HG03571 (cell line): Measurements from ENCODE around the gene COA7.

Experiments
- ATAC-seq: cut with Tn5 transposase; IDR thresholded peaks from one replicate; pipeline ENCODE4 v1.9.1; 2021; ENCODE audit not compliant: unreplicated experiment

The COA7 gene

GRCh38 chr1:52673513-52673912 lies 24.6 kb downstream of the COA7 start:
- ATAC-seq, result no peak

DNA sequence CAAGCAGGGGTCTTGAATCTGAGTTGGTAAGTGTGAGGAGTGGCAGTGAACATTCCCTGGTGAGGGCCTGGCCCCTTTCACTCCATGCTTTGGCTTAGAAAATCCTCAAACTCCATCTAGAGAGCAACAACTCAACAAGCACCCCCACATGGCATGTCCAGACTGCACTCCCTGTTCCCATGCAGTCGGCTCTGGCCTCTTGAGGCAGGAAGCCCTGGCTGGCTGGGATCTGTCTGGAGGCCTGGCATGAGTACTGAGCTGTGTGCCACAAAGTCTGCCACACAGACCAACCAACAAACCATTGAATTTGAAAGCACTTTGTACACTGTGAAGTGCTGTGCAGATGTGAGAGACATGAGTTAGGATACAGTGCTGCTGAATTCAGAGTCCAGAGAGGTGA lies 25.2 kb downstream of the COA7 start:
- no peak for ATAC-seq

GRCh38 chr1:52670604-52671003 lies 27.5 kb downstream of the COA7 start:
- no peak for ATAC-seq

- no peak for ATAC-seq
Measured at GRCh38 chr1:52669696-52670095, 28.5 kb downstream of the COA7 start.

DNA sequence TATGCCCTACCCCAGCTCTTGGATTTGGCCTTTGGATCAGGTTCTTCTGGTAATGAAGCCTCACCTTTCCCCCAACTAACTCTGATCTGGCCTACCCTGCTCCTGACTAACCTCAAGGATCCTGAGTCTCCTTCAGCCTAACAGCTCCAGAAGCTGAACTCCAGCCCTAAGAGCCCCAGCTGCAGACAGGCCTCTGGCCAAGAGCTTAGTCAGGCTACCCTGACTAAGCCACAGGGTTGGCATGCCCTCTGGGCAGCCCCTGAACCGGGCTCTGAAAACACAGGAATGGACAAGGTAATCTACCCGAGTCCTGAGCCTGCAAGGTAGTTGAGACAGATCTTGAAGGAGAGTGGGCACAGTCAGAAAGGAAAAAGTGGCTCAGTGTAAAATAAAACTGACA lies 29.4 kb downstream of the COA7 start:
- no peak for ATAC-seq

DNA sequence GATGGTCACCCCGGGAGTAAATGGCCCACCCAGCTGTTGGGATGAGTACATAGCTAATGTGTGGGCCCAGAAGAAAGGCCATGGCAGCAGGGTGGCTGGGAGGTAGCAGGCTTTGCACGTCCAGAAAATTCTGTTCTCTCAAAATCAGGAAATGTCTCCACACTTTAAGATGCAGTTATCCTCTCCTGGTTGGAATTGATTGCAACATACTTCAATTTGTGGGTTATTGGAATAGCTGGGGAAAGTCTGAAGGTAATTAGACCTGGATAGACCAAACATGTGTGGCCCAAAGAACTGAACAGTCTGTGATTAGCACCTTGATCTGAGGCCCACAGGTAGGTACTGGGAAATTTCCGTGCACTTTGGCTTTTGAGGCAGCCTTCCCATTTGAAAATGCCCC lies 30.2 kb downstream of the COA7 start:
- no peak for ATAC-seq

GRCh38 chr1:52667290-52667689 lies 30.9 kb downstream of the COA7 start:
- ATAC-seq, result no peak

DNA sequence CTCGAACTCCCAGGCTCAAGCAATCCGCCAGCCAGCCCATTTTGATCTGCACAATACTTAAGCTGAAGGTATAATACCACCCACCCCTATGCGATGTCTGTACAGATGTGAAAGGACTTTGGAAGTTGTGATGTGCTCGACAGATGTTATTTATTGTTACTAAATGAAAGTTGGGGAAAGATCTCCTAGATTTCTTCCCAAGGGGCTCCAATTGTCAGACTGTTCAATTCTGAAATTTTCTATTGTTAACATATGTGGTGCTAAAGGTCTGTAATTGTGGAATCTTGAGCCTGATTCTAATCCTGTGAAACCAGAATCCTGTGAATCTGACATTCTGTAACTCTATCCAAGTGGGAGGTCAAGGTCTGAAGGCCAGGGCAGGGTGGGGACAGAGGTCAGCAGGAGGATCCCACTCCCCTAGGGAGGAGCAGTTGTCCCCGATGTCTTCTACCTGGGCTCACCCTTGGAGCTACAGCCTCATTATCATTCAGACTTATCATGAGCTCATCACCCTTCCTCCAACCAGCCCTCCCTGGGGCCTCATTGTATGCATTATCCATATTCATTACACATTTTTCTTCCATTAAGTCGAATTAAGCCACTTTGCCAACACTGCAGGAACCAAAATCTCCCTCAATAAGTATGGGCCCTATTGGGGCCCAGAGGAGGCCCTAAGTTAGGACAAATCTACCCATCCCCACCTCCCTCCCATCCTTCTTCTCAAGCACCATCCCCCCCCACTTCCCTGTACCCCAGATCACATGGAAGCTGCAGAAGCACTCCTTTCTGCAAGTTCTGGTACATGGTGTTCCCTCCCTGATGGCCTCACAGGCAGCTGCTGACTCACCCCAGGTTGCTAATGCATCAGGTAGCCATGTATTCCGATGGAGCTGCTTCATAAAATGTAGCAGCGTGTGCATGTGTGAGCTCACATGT lies 32.9 kb downstream of the COA7 start:
- no peak for ATAC-seq

DNA sequence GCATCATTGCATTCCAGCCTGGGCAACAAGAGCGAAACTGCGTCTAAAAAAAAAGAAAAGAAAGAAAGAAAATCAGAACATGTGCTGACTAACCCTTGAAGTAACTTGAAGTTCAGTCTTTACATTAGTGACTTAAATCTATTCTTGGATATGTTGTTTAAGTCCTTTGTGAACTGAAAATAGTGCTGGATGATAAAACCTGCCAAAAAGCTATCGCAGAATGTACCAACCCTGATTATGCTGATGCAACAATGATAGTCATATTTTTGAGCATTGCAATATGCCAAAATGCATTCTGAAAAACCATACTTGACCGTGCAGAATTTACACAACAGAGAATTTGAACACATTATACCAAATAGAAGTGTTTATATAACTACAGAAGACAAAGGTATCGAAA lies 34.4 kb downstream of the COA7 start:
- no peak for ATAC-seq

DNA sequence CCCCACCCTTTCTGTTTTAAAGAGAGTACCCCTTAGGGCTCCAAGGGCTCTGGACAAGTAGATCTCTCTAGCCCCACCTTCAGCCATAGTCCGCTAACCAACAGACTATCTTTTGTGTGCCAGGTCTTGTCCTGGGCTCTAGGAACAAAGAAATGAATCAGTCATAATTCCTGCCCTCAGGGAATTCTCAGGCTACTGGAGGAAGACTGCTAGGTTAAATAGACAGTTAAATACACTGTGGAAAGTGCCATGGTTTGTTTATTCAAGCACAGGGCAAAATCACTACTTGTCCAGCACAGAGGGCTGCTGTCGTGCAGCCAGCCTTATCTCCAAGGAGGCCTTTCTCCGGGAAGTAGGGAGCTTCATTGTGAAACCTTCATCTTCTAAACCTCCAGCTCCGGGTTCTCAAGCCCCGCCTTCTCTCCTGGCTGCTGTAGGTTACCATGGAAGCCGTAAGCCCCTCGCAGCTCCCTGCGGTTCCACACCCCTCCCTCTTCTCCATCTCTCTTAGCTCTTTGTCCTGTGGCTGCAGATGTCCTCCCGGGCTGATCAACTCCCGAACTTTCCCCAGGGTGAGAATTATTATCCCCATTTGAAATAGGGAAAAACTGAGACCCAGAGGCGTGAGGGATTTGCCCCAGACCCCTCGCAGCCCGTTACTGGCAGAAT lies 35.4 kb downstream of the COA7 start:
- no peak for ATAC-seq

DNA sequence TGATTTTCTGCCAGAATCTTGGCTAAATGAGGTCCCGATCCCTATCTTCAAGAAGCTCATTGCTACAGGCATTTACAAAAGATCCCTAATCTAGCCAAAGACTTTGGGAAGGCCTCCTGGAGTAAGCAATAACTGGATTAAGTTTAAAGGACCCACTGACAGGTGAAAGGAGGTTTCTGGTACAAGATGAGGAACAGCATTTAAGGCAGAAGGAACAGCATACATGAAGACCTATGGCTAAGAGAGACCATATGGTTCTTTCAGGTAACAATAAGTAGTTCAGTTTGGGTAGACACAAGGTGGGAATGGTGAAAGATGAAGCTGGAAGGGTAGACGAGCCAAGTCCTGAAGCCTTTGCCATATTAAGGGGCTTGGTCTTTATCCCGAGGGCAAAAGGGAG lies 37.3 kb downstream of the COA7 start:
- ATAC-seq, result no peak

- ATAC-seq, result no peak
Measured at GRCh38 chr1:52659851-52660596, 38.1 kb downstream of the COA7 start.

DNA sequence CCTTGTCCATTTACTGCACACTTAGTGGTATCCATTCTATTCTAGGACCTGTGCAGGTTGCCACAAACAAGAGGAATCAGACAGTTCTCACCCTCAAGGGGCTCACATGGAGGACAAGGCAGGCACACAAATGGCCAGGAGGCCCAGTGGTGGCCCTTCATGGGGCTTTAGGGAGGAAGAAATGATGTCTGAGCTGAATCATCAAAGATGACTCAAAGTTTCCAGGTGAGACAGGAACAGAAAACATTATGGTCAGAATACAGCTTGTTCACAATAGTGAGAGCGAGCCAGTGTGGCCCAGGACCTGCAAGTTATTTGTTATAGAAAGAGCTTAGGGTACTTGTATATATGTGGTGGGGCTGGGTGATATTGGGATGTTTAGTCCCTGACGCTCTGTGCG lies 38.8 kb downstream of the COA7 start:
- ATAC-seq, result no peak

DNA sequence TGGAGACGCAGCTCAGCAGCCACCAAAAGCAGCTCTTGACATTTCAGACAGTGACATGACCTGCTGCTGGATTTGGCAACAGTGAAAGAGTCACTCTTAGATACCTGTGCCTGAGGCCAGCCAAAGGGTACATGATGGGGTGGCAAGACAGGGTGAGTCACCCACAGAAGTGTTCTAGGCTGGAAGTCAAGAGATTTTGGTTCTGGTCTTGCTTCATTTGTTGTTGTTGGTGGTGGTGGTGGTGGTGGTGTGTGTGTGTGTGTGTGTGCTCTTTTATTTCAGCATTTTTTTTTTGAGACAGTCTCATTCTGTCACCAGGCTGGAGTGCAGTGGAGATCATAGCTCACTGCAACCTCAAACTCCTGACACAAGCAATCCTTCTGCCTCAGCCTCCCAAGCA lies 39.4 kb downstream of the COA7 start:
- ATAC-seq, result no peak

GRCh38 chr1:52657702-52658101 lies 40.4 kb downstream of the COA7 start:
- ATAC-seq, result no peak

GRCh38 chr1:52654063-52654462 lies 44.1 kb downstream of the COA7 start:
- ATAC-seq, result no peak

- no peak for ATAC-seq
Measured at GRCh38 chr1:52653207-52653849, 44.8 kb downstream of the COA7 start.

GRCh38 chr1:52651904-52652303 lies 46.2 kb downstream of the COA7 start:
- ATAC-seq, result no peak

- no peak for ATAC-seq
Measured at GRCh38 chr1:52645261-52645660, 52.9 kb downstream of the COA7 start.

- ATAC-seq, result no peak
Measured at GRCh38 chr1:52641307-52641706, 56.8 kb downstream of the COA7 start.

- ATAC-seq, result no peak
Measured at GRCh38 chr1:52640697-52641096, 57.5 kb downstream of the COA7 start.
